KMS-11 (cell line): ENCODE results near the gene GRIN2C.

Source experiments
- H2AFZ ChIP-seq: fragments of 200-600 bp; sonication (generic); 2 replicates; pipeline ENCODE4 v1.6.1; 2016; ENCODE audit warnings: antibody characterized with exemption, mixed run types, low read depth
- H3K27ac ChIP-seq: fragments of 200-600 bp; sonication (generic); 2 replicates; pipeline ENCODE4 v1.6.1; 2016; ENCODE audit warnings: mild to moderate bottlenecking, mixed run types
- H3K27me3 ChIP-seq: fragments of 200-600 bp; sonication (generic); 2 replicates; pipeline ENCODE4 v1.6.1; 2017; ENCODE audit warnings: mild to moderate bottlenecking, low read depth, mixed run types, moderate library complexity; ENCODE audit not compliant: insufficient read depth
- H3K36me3 ChIP-seq: fragments of 200-600 bp; sonication (generic); 2 replicates; pipeline ENCODE4 v1.6.1; 2017; ENCODE audit warnings: mild to moderate bottlenecking, mixed run types; ENCODE audit not compliant: insufficient read depth
- H3K4me1 ChIP-seq: fragments of 200-600 bp; sonication (generic); 2 replicates; pipeline ENCODE4 v1.6.1; 2016; ENCODE audit warnings: mild to moderate bottlenecking, low read depth, mixed run types; ENCODE audit not compliant: poor library complexity, severe bottlenecking
- H3K4me2 ChIP-seq: fragments of 200-600 bp; sonication (generic); 2 replicates; pipeline ENCODE4 v1.7.0; 2016; ENCODE audit warnings: mild to moderate bottlenecking, mixed run types
- H3K4me3 ChIP-seq: fragments of 200-600 bp; sonication (generic); IDR thresholded peaks from 2 replicates; pipeline ENCODE4 v1.6.1; 2017; ENCODE audit warnings: low read depth, low read length, mixed read lengths; ENCODE audit not compliant: insufficient read depth
- H3K79me2 ChIP-seq: fragments of 200-600 bp; sonication (generic); 2 replicates; pipeline ENCODE4 v1.6.1; 2016; ENCODE audit warnings: low read depth, mixed run types; ENCODE audit not compliant: insufficient read depth
- H3K9ac ChIP-seq: fragments of 200-600 bp; sonication (generic); 2 replicates; pipeline ENCODE4 v1.6.1; 2016; ENCODE audit warnings: mild to moderate bottlenecking, mixed run types
- H4K20me1 ChIP-seq: fragments of 200-600 bp; sonication (generic); 2 replicates; pipeline ENCODE4 v1.6.1; 2016; ENCODE audit warnings: mild to moderate bottlenecking, mixed run types; ENCODE audit not compliant: insufficient read depth
- TF ChIP-seq, protein P1 (sequence below): fragments of 200-600 bp; sonication (generic); conservative IDR thresholded peaks from 2 replicates; pipeline ENCODE4 v1.6.1; 2017; ENCODE audit warnings: low read depth, mild to moderate bottlenecking, antibody characterized with exemption, low read length, moderate library complexity, mixed read lengths

Gene GRIN2C

DNA sequence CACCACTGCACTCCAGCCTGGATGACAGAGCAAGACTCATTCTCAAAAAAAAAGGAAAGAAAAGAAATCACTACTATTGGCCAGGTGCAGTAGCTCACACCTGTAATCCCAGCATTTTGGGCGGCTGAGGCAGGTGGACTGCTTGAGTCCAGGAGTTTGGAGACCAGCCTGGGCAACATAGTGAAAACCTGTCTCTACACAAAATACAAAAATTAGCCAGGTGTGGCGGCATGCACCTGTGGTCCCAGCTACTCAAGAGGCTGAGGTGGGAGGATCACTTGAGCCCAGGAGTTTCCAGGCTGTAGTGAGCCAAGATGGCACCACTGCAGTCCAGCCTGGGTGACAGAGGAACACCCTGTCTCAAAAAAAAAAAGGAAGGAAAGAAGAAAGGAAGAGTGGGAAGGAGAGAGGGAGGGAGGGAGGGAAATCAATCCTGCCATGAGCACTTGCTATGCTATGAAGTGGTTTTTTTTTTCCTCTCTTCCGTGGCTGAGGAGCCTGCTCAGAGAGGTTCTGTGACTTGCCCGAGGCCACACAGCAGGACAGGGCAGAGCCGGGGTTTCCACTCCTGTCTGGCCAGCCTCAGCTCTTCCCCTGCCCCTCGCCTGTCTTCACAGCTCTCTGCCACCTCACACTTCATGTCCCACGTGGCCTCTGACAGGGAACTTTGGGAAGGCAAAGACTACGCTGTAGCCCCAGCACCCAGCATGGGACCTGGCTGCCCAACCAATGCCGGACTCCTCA, 10.9 kb downstream of the GRIN2C start:
- Histone ChIP-seq H3K4me3 (no peak overlapping the region), H2AFZ (no peak overlapping the region), H4K20me1 (no peaks in the 10 kb centered on the region), H3K27me3 (peaks cover 24% of the 10 kb centered on the region; the same call in 1 of the 2 replicates), H3K79me2 (no peaks in the 10 kb centered on the region), H3K9ac (no peak overlapping the region), H3K4me2 (no peak overlapping the region), H3K4me1 (no peaks in the 10 kb centered on the region), H3K27ac (no peak overlapping the region), H3K36me3 (no peaks in the 10 kb centered on the region)
- TF ChIP-seq, protein P1, sequence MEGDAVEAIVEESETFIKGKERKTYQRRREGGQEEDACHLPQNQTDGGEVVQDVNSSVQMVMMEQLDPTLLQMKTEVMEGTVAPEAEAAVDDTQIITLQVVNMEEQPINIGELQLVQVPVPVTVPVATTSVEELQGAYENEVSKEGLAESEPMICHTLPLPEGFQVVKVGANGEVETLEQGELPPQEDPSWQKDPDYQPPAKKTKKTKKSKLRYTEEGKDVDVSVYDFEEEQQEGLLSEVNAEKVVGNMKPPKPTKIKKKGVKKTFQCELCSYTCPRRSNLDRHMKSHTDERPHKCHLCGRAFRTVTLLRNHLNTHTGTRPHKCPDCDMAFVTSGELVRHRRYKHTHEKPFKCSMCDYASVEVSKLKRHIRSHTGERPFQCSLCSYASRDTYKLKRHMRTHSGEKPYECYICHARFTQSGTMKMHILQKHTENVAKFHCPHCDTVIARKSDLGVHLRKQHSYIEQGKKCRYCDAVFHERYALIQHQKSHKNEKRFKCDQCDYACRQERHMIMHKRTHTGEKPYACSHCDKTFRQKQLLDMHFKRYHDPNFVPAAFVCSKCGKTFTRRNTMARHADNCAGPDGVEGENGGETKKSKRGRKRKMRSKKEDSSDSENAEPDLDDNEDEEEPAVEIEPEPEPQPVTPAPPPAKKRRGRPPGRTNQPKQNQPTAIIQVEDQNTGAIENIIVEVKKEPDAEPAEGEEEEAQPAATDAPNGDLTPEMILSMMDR: no peak

DNA sequence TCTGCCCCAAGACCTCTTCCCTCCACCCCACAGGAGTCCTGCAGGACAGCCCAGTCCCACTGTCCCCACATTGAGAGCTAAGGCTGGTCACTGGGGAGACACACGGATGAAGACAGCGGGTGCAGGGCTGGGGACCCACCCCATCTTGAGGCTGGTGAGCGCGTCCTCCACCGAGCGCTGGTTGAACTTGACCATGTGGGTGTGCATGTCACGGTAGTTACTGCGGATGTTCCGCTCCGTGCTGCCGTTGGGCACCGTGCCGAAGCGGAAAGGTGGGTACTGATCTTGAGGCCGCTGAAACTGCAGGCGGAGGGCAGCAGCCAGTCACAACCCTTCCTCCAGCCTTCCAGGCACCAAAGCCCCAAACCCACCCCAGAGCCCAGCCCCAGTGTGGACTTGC, 13.1 kb downstream of the GRIN2C start:
- Histone ChIP-seq H4K20me1 (no peaks in the 10 kb centered on the region), H3K9ac (no peak overlapping the region), H3K27me3 (peaks cover 13% of the 10 kb centered on the region; the same call in 1 of the 2 replicates), H3K79me2 (no peaks in the 10 kb centered on the region), H3K36me3 (no peaks in the 10 kb centered on the region), H2AFZ (no peak overlapping the region), H3K4me1 (no peaks in the 10 kb centered on the region), H3K4me3 (no peak overlapping the region), H3K27ac (no peak overlapping the region), H3K4me2 (no peak overlapping the region)
- TF ChIP-seq, protein P1: no peak

DNA sequence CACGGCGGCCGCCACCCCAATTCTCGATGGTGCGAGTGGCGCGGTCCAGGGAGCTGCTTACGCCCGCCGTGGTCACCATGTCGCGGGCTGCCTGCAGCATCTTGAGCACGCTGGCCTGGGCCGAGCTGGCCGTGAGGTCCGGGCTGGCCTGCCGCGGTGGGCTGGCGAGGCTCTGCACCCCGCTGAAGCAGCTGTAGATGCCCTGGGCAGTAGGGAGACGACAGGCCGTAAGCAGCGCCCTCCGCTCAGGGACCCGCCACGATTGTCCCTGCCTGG, 16.4 kb downstream of the GRIN2C start:
- no peak overlapping the region for H3K27ac ChIP-seq
- no peaks in the 10 kb centered on the region for H3K4me1 ChIP-seq
- no peaks in the 10 kb centered on the region for H3K27me3 ChIP-seq

DNA sequence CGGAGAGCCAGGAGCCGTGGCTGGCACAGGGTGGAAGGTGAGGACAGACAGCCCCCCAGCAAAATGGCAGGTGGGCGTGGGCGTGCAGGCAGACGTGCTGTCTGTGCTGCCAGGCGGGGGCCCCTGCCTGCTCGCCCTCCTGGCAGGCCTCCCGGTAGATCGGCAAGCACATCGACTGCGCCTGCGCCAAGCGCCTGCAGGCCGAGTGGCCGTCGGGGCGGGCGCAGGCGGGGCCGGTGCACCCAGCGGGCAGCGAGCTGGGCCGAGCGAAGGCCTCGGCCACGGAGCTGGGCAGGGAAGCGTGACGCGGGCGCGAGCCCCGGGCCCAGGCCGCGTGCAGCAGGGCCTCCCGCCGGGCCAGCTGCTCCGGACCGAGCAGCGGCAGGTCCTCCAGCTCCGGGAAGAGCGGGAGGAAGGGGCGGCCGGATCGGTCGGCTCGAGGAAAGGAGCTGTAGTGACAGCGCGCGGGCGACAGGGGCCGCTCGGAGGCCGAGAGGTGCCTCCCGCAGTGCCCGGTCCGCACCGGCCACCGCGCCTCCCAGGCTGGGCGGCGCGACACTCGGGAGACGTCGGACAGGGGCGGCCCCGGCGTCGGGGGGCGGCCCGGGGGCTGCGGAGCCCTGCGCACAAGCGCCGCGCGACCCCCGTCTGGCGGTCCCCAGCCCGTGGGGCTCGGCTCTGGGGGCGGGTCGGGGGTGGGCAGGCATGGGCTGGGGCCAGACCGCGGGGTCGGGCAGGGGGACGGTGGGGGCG, 16.9 kb downstream of the GRIN2C start:
- Histone ChIP-seq H2AFZ (no peak overlapping the region), H3K4me2 (no peak overlapping the region), H3K27ac (no peak overlapping the region), H3K27me3 (no peaks in the 10 kb centered on the region), H3K4me3 (no peak overlapping the region), H3K4me1 (no peaks in the 10 kb centered on the region), H3K9ac (no peak overlapping the region), H3K79me2 (no peaks in the 10 kb centered on the region), H3K36me3 (no peaks in the 10 kb centered on the region), H4K20me1 (no peaks in the 10 kb centered on the region)
- TF ChIP-seq, protein P1: no peak

More for the DNA sequence above, 16.4 kb downstream of the GRIN2C start:
- Histone ChIP-seq H3K4me3 (no peak overlapping the region), H2AFZ (no peak overlapping the region), H4K20me1 (no peaks in the 10 kb centered on the region), H3K36me3 (no peaks in the 10 kb centered on the region), H3K4me2 (no peak overlapping the region), H3K79me2 (no peaks in the 10 kb centered on the region), H3K9ac (no peak overlapping the region)
- TF ChIP-seq, protein P1: no peak
